Astrocyte of the spinal cord (primary cell): ENCODE results near the gene ATL2.
"Not testable (repeated sequence)": the region's sequence is repeated elsewhere in the genome, so short reads cannot be mapped to it uniquely, and the experiment has no call there.

Experiments
- DNase-seq: peaks from one replicate; pipeline ENCODE4 v3.0.0; 2011; ENCODE audit warnings: low read depth, low spot score
- H3K4me3 ChIP-seq: 2 replicates; pipeline ENCODE4 v1.5.1; 2011; ENCODE audit warnings: low read depth, mild to moderate bottlenecking, low read length, moderate library complexity
- CTCF ChIP-seq: IDR thresholded peaks from 2 replicates; pipeline ENCODE4 v1.5.1; 2012; ENCODE audit warnings: low read depth, mild to moderate bottlenecking, low read length, inconsistent platforms
- in situ Hi-C: cut with HindIII; loops from 2 replicates; pipeline ENCODE4 v1.10.0; 2017; ENCODE audit warnings: low sequenced_read_pairs

The ATL2 gene

GRCh38 chr2:38263293-38263692 is 113.8 kb downstream of the ATL2 start:
- in situ Hi-C loops, result no loop called here
- DNase-seq, result no peak
- no peak for TF ChIP-seq CTCF
- no peak overlapping the region for H3K4me3 ChIP-seq

- in situ Hi-C loops, result no loop called here
- no peak for TF ChIP-seq CTCF
Observed at GRCh38 chr2:38262069-38262871, 114.8 kb downstream of the ATL2 start.

GRCh38 chr2:38261569-38262068 is 115.5 kb downstream of the ATL2 start:
- no peak overlapping the region for H3K4me3 ChIP-seq
- DNase-seq, result no peak
- in situ Hi-C loops, result no loop called here
- no peak for TF ChIP-seq CTCF

More at GRCh38 chr2:38262069-38262871, 114.8 kb downstream of the ATL2 start:
- no peak overlapping the region for H3K4me3 ChIP-seq
- DNase-seq, result no peak

- no peak overlapping the region for H3K4me3 ChIP-seq
- DNase-seq, result no peak
- no peak for TF ChIP-seq CTCF
- in situ Hi-C loops, result no loop called here
Observed at GRCh38 chr2:38260972-38261371, 116.1 kb downstream of the ATL2 start.

GRCh38 chr2:38260469-38260868 is 116.6 kb downstream of the ATL2 start:
- H3K4me3 ChIP-seq, result no peak overlapping the region
- DNase-seq, result no peak
- in situ Hi-C loops, result no loop called here
- TF ChIP-seq CTCF, result no peak

- in situ Hi-C loops, result no loop called here
- DNase-seq, result no peak
- no peak overlapping the region for H3K4me3 ChIP-seq
- no peak for TF ChIP-seq CTCF
Observed at GRCh38 chr2:38259311-38259710, 117.8 kb downstream of the ATL2 start.

GRCh38 chr2:38257680-38258079 is 119.4 kb downstream of the ATL2 start:
- in situ Hi-C loops, H3K4me3 ChIP-seq: not testable (repeated sequence)

More at GRCh38 chr2:38257680-38258079, 119.4 kb downstream of the ATL2 start:
- not testable (repeated sequence) for DNase-seq
